HG03025 (cell line): ENCODE measurements around the gene CELSR3.

Experiments
- ATAC-seq: cut with Tn5 transposase; IDR thresholded peaks from one replicate; pipeline ENCODE4 v1.9.1; 2021; ENCODE audit warnings: mild to moderate bottlenecking, moderate library complexity; ENCODE audit not compliant: unreplicated experiment, low FRiP score

CELSR3 gene

GRCh38 chr3:48663489-48664312 lies 1.0 kb upstream of the CELSR3 start:
- peak; percentile 73 for ATAC-seq

- no peak for ATAC-seq
Observed at GRCh38 chr3:48662145-48662752, 437 bp downstream of the CELSR3 start.

- ATAC-seq = no peak
Observed at GRCh38 chr3:48661501-48662144, 1.1 kb downstream of the CELSR3 start.

GRCh38 chr3:48660800-48661400 lies 1.8 kb downstream of the CELSR3 start:
- ATAC-seq = no peak

GRCh38 chr3:48656841-48657281 lies 5.8 kb downstream of the CELSR3 start:
- ATAC-seq = no peak

GRCh38 chr3:48656061-48656840 lies 6.4 kb downstream of the CELSR3 start:
- ATAC-seq = no peak

- no peak for ATAC-seq
Observed at GRCh38 chr3:48655606-48656005, 7.1 kb downstream of the CELSR3 start.

GRCh38 chr3:48655063-48655462 lies 7.6 kb downstream of the CELSR3 start:
- ATAC-seq = no peak

GRCh38 chr3:48652923-48653715 lies 9.6 kb downstream of the CELSR3 start:
- ATAC-seq = no peak

- ATAC-seq = no peak
Observed at GRCh38 chr3:48651771-48652170, 10.9 kb downstream of the CELSR3 start.

GRCh38 chr3:48650723-48651122 lies 12.0 kb downstream of the CELSR3 start:
- no peak for ATAC-seq

GRCh38 chr3:48648188-48648850 lies 14.4 kb downstream of the CELSR3 start:
- no peak for ATAC-seq

- ATAC-seq = no peak
Observed at GRCh38 chr3:48647714-48648113, 15.0 kb downstream of the CELSR3 start.

- no peak for ATAC-seq
Observed at GRCh38 chr3:48644898-48645760, 17.6 kb downstream of the CELSR3 start.

- no peak for ATAC-seq
Observed at GRCh38 chr3:48642605-48643004, 20.1 kb downstream of the CELSR3 start.

- no peak for ATAC-seq
Observed at GRCh38 chr3:48641396-48641795, 21.3 kb downstream of the CELSR3 start.

GRCh38 chr3:48639944-48640606 lies 22.6 kb downstream of the CELSR3 start:
- no peak for ATAC-seq

GRCh38 chr3:48637305-48637704 lies 25.4 kb downstream of the CELSR3 start:
- ATAC-seq = no peak
